HG03060 (cell line): ENCODE results near the gene QARS1.

Experiments
- ATAC-seq: cut with Tn5 transposase; IDR thresholded peaks from one replicate; pipeline ENCODE4 v1.9.1; 2021; ENCODE audit warnings: low read depth, moderate number of reproducible peaks; ENCODE audit not compliant: unreplicated experiment

The QARS1 gene

GRCh38 chr3:49104427-49105291, at the start of gene QARS1:
Gene QARS1 (minus strand): TSS chr3:49104757. CDS start chr3:49104733, 24 bp downstream.
- ATAC-seq = no peak

- no peak for ATAC-seq
These were observed 48.9 kb upstream of the QARS1 start for GRCh38 chr3:49153349-49153912.

GRCh38 chr3:49151610-49152009, 47.1 kb upstream of the QARS1 start:
- no peak for ATAC-seq

- no peak for ATAC-seq
These were observed 43.6 kb upstream of the QARS1 start for GRCh38 chr3:49148159-49148558.

GRCh38 chr3:49140080-49140479, 35.5 kb upstream of the QARS1 start:
- ATAC-seq = no peak

GRCh38 chr3:49135499-49135898, 30.9 kb upstream of the QARS1 start:
- ATAC-seq = no peak

- no peak for ATAC-seq
These were observed 30.1 kb upstream of the QARS1 start for GRCh38 chr3:49134471-49135265.

- no peak for ATAC-seq
These were observed 28.8 kb upstream of the QARS1 start for GRCh38 chr3:49133226-49133951.

- no peak for ATAC-seq
These were observed 28.1 kb upstream of the QARS1 start, which contains the start of gene LAMB2 for GRCh38 chr3:49132437-49133225. Gene LAMB2 (minus strand): TSS chr3:49133050. CDS start chr3:49132867, 183 bp downstream.

GRCh38 chr3:49132073-49132436, 27.5 kb upstream of the QARS1 start:
- ATAC-seq = no peak

GRCh38 chr3:49131576-49131975, 27.0 kb upstream of the QARS1 start:
- ATAC-seq = no peak

GRCh38 chr3:49131040-49131439, 26.5 kb upstream of the QARS1 start:
- ATAC-seq = no peak

GRCh38 chr3:49124991-49125670, 20.6 kb upstream of the QARS1 start:
- ATAC-seq = no peak

- ATAC-seq = no peak
These were observed 19.6 kb upstream of the QARS1 start for GRCh38 chr3:49124203-49124602.

GRCh38 chr3:49123687-49124086, 19.1 kb upstream of the QARS1 start:
- ATAC-seq = no peak

GRCh38 chr3:49122886-49123545, 18.5 kb upstream of the QARS1 start:
- no peak for ATAC-seq

GRCh38 chr3:49122451-49122850, 17.9 kb upstream of the QARS1 start:
- ATAC-seq = no peak

- no peak for ATAC-seq
These were observed 17.5 kb upstream of the QARS1 start for GRCh38 chr3:49122022-49122421.
